ENCODE data around the gene MAP1S.

GRCh38 chr19:17780781-17781180 lies 61.5 kb downstream of the MAP1S start:
- TF ChIP-seq GATA2 (IDR thresholded peaks at IDR 0.05; ENCODE audit: low read depth, low read length) (no peak), GATA3 (IDR thresholded peaks at IDR 0.05; ENCODE audit: low read depth, low read length) (no peak)
